ENCODE results near the gene WDR26. TPM values are rescaled to one million over a fixed set of nuclear protein-coding genes. Genes with fewer than 3 reads are reported as not detected.

The WDR26 gene
- total and polyA plus RNA-seq, 9 of the 15 experiments (the other 6 are each of a cell fraction or from before 2014, with no cell fraction given) = 11.5 to 66.0 (median 39.8) TPM

DNA sequence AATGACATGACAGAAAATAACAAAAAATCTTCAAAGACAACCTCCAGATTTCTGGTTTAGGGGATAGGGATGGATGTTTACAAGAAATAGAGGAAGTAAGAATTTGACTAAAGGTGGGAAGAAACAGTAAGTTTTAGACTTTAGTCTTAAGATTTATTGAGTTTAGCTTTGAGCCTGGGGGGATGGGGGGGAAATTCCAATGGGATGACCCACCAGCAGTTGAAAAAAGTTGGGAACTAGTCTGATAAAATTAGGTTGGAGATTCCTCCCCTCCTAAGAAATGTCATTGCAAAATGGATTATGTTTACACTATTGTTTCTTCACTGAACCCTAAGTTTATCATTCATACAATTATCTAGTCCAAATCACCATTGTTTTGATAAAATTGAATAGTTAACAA is 28.4 kb downstream of the WDR26 start (continued):
- TF ChIP-seq CEBPB (tag; IDR thresholded peaks at IDR 0.05) = no peak
- no peak for TF ChIP-seq SMARCC2 (IDR thresholded peaks at IDR 0.05; ENCODE audit: low read depth)
- no peak for TF ChIP-seq PREB (CRISPR knock-in tag; IDR thresholded peaks at IDR 0.05)
- TF ChIP-seq PTBP1 (IDR thresholded peaks at IDR 0.05; ENCODE audit: low read depth, low read length) = no peak
- TF ChIP-seq THRA (IDR thresholded peaks at IDR 0.05) = no peak

- Histone ChIP-seq H4K20me1 (replicated peaks; ENCODE audit: control insufficient read depth, insufficient read depth, low read length) (no peaks in the 10 kb centered on the region), H3K27me3 (ENCODE audit: control insufficient read depth in 2 of 2, insufficient read depth in 2 of 2, low read length in 2 of 2) (no peaks in the 10 kb centered on the region), H3K9me3 (replicated peaks; ENCODE audit: control insufficient read depth, insufficient read depth, low read depth, low read length) (no peaks in the 10 kb centered on the region), H3K9ac (ENCODE audit: insufficient read depth in 1 of 2, low read depth in 2 of 2, low read length in 2 of 2) (no peak overlapping the region), H3K4me2 (ENCODE audit: insufficient read depth, low read length) (no peak overlapping the region), H3K79me2 (ENCODE audit: control insufficient read depth, insufficient read depth, low read length) (0 out of 3 replicates have a peak, but pooled peaks cover 2% of the 10 kb centered on the region), H3K4me3 (no peak overlapping the region), H3K9me1 (ENCODE audit: control insufficient read depth, insufficient read depth, low read length) (no peaks in the 10 kb centered on the region), H2AFZ (ENCODE audit: low read depth, low read length) (no peak overlapping the region), H3K27ac (ENCODE audit: extremely low read depth, low read depth, low read length) (no peak overlapping the region), H3K4me1 (replicated peaks in 1 of 2; ENCODE audit: control insufficient read depth in 2 of 2, insufficient read depth in 2 of 2, low read length in 2 of 2) (no peaks in the 10 kb centered on the region), H3K36me3 (ENCODE audit: control insufficient read depth, insufficient read depth, low read length) (peaks cover 88% of the 10 kb centered on the region)
- WGBS (ENCODE audit: insufficient coverage, low coverage, missing lambda C conversion rate) = 90% methylated on average over 2 of the region's 2 CpGs
- POLR2A ChIA-PET = interaction anchor here (3.6 kb wide), 1 partner anchor 11 kb away, joined by 18 read pairs; no protein-coding TSS in a partner anchor
- in situ Hi-C loops (cut with MboI) = no loop called here
- FAIRE-seq = no peak
- intact Hi-C loops (cut with micrococcal nuclease) = no loop called here
- no TSS peak for BruUV-seq (replicated peaks)
- no peak for DNase-seq (ENCODE audit: extremely low read depth in 1 of 4, low spot score in 3 of 4)
- ATAC-seq = no peak
- CTCF ChIA-PET (ENCODE audit: low intra/inter-chr PET ratio) = no interaction called here
- TF ChIP-seq TCF15 (CRISPR knock-in tag; IDR thresholded peaks at IDR 0.05) (no peak), CBX5 (IDR thresholded peaks at IDR 0.05; ENCODE audit: borderline replicate concordance, low read depth) (no peak), ETV6 (IDR thresholded peaks at IDR 0.05; ENCODE audit: borderline replicate concordance in 1 of 2, low read depth in 2 of 2, low read length in 1 of 2) (no peak), ETV6 (CRISPR knock-in tag; IDR thresholded peaks at IDR 0.05; ENCODE audit: borderline replicate concordance) (no peak), ZNF740 (CRISPR knock-in tag; IDR thresholded peaks at IDR 0.05) (no peak), ZNF740 (tag; IDR thresholded peaks at IDR 0.05) (no peak), HNRNPL (IDR thresholded peaks at IDR 0.05; ENCODE audit: low read depth, low read length) (no peak), ZNF165 (CRISPR knock-in tag; IDR thresholded peaks at IDR 0.05; ENCODE audit: borderline replicate concordance) (no peak)
- TF ChIP-seq, protein P1, sequence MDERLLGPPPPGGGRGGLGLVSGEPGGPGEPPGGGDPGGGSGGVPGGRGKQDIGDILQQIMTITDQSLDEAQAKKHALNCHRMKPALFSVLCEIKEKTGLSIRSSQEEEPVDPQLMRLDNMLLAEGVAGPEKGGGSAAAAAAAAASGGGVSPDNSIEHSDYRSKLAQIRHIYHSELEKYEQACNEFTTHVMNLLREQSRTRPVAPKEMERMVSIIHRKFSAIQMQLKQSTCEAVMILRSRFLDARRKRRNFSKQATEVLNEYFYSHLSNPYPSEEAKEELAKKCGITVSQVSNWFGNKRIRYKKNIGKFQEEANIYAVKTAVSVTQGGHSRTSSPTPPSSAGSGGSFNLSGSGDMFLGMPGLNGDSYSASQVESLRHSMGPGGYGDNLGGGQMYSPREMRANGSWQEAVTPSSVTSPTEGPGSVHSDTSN (CRISPR knock-in tag; IDR thresholded peaks at IDR 0.05; ENCODE audit: low read depth) = no peak
- TF ChIP-seq, protein P1 (tag; conservative IDR thresholded peaks at IDR 0.05; ENCODE audit: low read depth) = no peak
Observed at GRCh38 chr1:224405604-224405970, 29.0 kb downstream of the WDR26 start.

Data from K562 (cell line).